OCI-LY1 (cell line): ENCODE results near the gene SMURF2.
"Not testable (repeated sequence)": the region's sequence is repeated elsewhere in the genome, so short reads cannot be mapped to it uniquely, and the experiment has no call there.

ENCODE experiments used
- H2AFZ ChIP-seq: fragments of 200-600 bp; sonication (generic), shearing (Covaris generic); 2 replicates; pipeline ENCODE4 v1.6.0; 2014; ENCODE audit warnings: antibody characterized with exemption, mild to moderate bottlenecking, low read length
- H3F3A ChIP-seq: fragments of 200-600 bp; sonication (generic), shearing (Covaris generic); 2 replicates; pipeline ENCODE4 v1.6.0; 2014; ENCODE audit warnings: mild to moderate bottlenecking, antibody characterized with exemption, low read length, moderate library complexity; ENCODE audit not compliant: insufficient read depth
- H3K27ac ChIP-seq: fragments of 200-600 bp; sonication (generic); 2 replicates; pipeline ENCODE4 v1.5.1; 2014; ENCODE audit warnings: low read length, mixed run types, mild to moderate bottlenecking, low read depth; ENCODE audit not compliant: poor library complexity, severe bottlenecking
- H3K27me3 ChIP-seq: fragments of 200-600 bp; sonication (generic); 2 replicates; pipeline ENCODE4 v1.6.0; 2014; ENCODE audit warnings: antibody characterized with exemption, mild to moderate bottlenecking, low read length, moderate library complexity; ENCODE audit not compliant: insufficient read depth
- H3K36me3 ChIP-seq: fragments of 200-600 bp; sonication (generic); 2 replicates; pipeline ENCODE4 v1.6.1; 2014; ENCODE audit warnings: mild to moderate bottlenecking, antibody characterized with exemption, low read length, moderate library complexity, mixed read lengths; ENCODE audit not compliant: insufficient read depth
- H3K4me1 ChIP-seq: fragments of 200-600 bp; sonication (generic); 2 replicates; pipeline ENCODE4 v1.5.1; 2014; ENCODE audit warnings: mild to moderate bottlenecking, low read length, moderate library complexity; ENCODE audit not compliant: insufficient read depth, severe bottlenecking
- H3K4me2 ChIP-seq: fragments of 200-600 bp; sonication (generic), shearing (Covaris generic); 2 replicates; pipeline ENCODE4 v1.6.1; 2014; ENCODE audit warnings: low read length
- H3K4me3 ChIP-seq: fragments of 200-600 bp; sonication (generic); 2 replicates; pipeline ENCODE4 v1.5.1; 2014; ENCODE audit warnings: low read length, low read depth, mild to moderate bottlenecking, mixed read lengths; ENCODE audit not compliant: poor library complexity, severe bottlenecking
- H3K79me2 ChIP-seq: fragments of 200-600 bp; shearing (Covaris generic); 2 replicates; pipeline ENCODE4 v1.6.1; 2016; ENCODE audit warnings: mixed run types, low read length, mixed read lengths; ENCODE audit not compliant: insufficient read depth
- H3K9ac ChIP-seq: fragments of 200-600 bp; sonication (generic), shearing (Covaris generic); 2 replicates; pipeline ENCODE4 v1.6.1; 2014; ENCODE audit warnings: mild to moderate bottlenecking, low read length, mixed read lengths
- H3K9me2 ChIP-seq: fragments of 200-600 bp; sonication (generic), shearing (Covaris generic); 2 replicates; pipeline ENCODE4 v1.6.1; 2014; ENCODE audit warnings: low read depth, mild to moderate bottlenecking, low read length, mixed read lengths
- H3K9me3 ChIP-seq: fragments of 200-600 bp; shearing (Covaris generic); 2 replicates; pipeline ENCODE4 v1.6.1; 2014; ENCODE audit warnings: low read length, mixed read lengths
- H4K20me1 ChIP-seq: fragments of 200-600 bp; sonication (generic), shearing (Covaris generic); 2 replicates; pipeline ENCODE4 v1.6.0; 2016; ENCODE audit warnings: mild to moderate bottlenecking, low read length; ENCODE audit not compliant: insufficient read depth
- CTCF ChIP-seq: fragments of 200-600 bp; sonication (generic), shearing (Covaris generic); IDR thresholded peaks from 2 replicates; pipeline ENCODE4 v1.5.1; 2017; ENCODE audit warnings: mild to moderate bottlenecking, antibody characterized with exemption, low read length, moderate library complexity, mixed read lengths
- EZH2 ChIP-seq: fragments of 200-600 bp; sonication (generic), shearing (Covaris generic); IDR thresholded peaks from 2 replicates; pipeline ENCODE4 v1.8.0; 2017; ENCODE audit warnings: borderline replicate concordance, mixed run types, mild to moderate bottlenecking, antibody characterized with exemption, low read length, moderate library complexity, mixed read lengths

Gene SMURF2

GRCh38 chr17:64580384-64581315, 81.5 kb downstream of the SMURF2 start:
- Histone ChIP-seq H3K27me3 (no peaks in the 10 kb centered on the region), H3K9me2 (no peaks in the 10 kb centered on the region), H2AFZ (no peak overlapping the region), H3K36me3 (peaks cover 34% of the 10 kb centered on the region; the same call in 1 of the 2 replicates), H3K4me2 (no peak overlapping the region), H3K4me1 (no peaks in the 10 kb centered on the region), H3K27ac (no peak overlapping the region), H3K79me2 (no peaks in the 10 kb centered on the region), H4K20me1 (no peaks in the 10 kb centered on the region), H3K4me3 (no peak overlapping the region), H3K9me3 (no peaks in the 10 kb centered on the region), H3K9ac (no peak overlapping the region), H3F3A (no peaks in the 10 kb centered on the region)
- no peak for TF ChIP-seq CTCF
- no peak for TF ChIP-seq EZH2

- no peaks in the 10 kb centered on the region for H4K20me1 ChIP-seq
- TF ChIP-seq CTCF = no peak
- no peak for TF ChIP-seq EZH2
- no peaks in the 10 kb centered on the region for H3K9me2 ChIP-seq
- no peaks in the 10 kb centered on the region for H3K79me2 ChIP-seq
- no peak overlapping the region for H2AFZ ChIP-seq
- H3K4me3 ChIP-seq = no peak overlapping the region
- H3K27ac ChIP-seq = no peak overlapping the region
- no peaks in the 10 kb centered on the region for H3K4me1 ChIP-seq
- H3K4me2 ChIP-seq = no peak overlapping the region
- peaks cover 34% of the 10 kb centered on the region; the same call in 1 of the 2 replicates for H3K36me3 ChIP-seq
- H3K9ac ChIP-seq = no peak overlapping the region
- no peaks in the 10 kb centered on the region for H3K27me3 ChIP-seq
- H3K9me3 ChIP-seq = no peaks in the 10 kb centered on the region
- H3F3A ChIP-seq = no peaks in the 10 kb centered on the region
These were observed 82.2 kb downstream of the SMURF2 start for GRCh38 chr17:64579917-64580316.

GRCh38 chr17:64577025-64577424, 85.1 kb downstream of the SMURF2 start:
- H3K4me1 ChIP-seq, H4K20me1 ChIP-seq, H3K4me2 ChIP-seq, H3K9me3 ChIP-seq, H3K79me2 ChIP-seq, H3K9me2 ChIP-seq, H3K27ac ChIP-seq, H3K4me3 ChIP-seq, H3K9ac ChIP-seq, H3F3A ChIP-seq, H2AFZ ChIP-seq, H3K27me3 ChIP-seq: not testable (repeated sequence)
- peaks cover 25% of the 10 kb centered on the region; the same call in 1 of the 2 replicates for H3K36me3 ChIP-seq
